Measurements from ENCODE around the gene PPM1F.

DNA sequence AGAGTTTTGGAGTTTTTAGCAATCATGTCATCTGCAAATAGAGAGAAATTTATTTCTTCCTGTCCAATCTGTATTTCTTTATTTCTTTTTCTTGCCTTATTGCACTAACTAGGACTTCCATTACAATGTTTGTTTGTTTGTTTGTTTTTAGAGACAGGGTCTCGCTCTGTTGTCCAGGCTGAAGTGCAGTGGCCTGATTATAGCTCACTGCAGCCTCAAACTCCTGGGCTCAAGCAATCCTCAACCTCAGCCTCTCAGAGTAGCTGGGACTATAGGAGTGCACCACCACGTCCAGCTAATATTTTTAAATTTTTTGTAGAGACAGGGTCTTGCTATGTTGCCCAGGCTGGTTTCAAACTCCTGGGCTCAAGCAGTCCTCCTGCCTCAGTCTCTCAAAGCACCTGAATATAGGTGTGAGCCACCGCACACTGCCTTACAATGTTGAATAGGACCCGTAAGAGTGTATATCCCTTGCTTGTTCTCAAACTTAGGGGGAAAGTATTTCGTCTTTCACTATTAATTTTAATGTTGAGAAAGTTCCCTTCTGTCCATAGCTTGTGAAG, 55.6 kb downstream of the PPM1F start:
- TF ChIP-seq CTCF (IDR thresholded peaks at IDR 0.05 in 8 of 11, conservative IDR thresholded peaks at IDR 0.05 in 3 of 11) = no peak
- no peak for TF ChIP-seq POLR2A (IDR thresholded peaks at IDR 0.05)
- TF ChIP-seq POLR2AphosphoS5 (IDR thresholded peaks at IDR 0.05) = no peak
